Hippocampal formation (tissue), 2 donors: ENCODE measurements around the gene CARS2.
A peak's percentile ranks its signal among the peaks of the same experiment; 100 is the strongest.

Source experiments
- DNase-seq, 2 donors: peaks; one replicate each; lab custom pipeline; 2025; lab: John Stamatoyannopoulos, UW

Gene CARS2

DNA sequence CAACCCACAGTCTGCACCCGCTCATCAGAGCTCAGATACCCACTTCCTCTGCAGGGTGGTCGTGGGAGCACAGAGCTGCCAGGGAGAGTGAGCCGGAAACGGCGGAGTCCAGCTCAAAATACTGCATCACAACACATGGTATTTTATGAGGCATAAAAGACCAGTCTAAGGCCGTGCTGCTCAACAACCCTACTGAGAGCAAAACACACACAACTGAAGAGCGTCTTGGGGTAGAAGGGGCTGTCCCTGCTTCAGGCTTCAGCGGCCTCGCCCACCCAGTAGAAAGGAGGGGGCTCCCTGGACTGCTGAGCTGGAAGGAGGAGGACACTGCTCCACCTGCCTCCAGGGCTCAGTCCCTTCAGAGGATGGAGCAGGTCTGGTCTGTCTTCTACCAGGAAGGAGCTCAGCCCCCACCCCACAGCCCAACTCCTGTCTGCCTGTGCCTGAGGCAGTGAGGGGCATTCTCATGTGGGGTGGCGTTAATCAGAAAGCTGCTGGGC, 53.6 kb downstream of the CARS2 start:
- DNase-seq = no peak

- DNase-seq = no peak
Observed at GRCh38 chr13:110651726-110652230, 54.1 kb downstream of the CARS2 start.

DNA sequence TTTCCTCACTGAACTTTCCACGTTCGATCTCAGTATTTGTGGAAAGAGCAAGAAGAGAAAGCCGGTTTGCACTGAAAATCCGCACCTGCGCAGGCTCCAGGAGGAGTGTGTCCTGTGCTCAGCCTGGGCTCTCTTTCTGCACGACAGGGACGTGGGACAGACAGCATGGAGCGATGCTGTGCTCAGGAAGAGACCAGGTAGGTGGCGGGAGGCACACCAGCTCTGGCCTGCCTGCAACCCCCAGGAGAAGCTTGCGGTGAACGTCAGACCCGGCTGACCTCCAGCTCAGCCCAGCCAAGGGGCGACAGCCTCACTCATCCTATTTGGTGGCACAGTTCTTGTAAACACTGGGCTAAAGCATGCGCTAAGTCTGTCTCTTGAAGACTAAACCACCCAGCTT, 54.6 kb downstream of the CARS2 start:
- DNase-seq = no peak

- no peak for DNase-seq
Observed at GRCh38 chr13:110650436-110650835, 55.5 kb downstream of the CARS2 start.

- DNase-seq = no peak
Observed at GRCh38 chr13:110649551-110649950, 56.4 kb downstream of the CARS2 start.

- no peak for DNase-seq
Observed at GRCh38 chr13:110648848-110649421, 57.0 kb downstream of the CARS2 start.

GRCh38 chr13:110648146-110648819, 57.6 kb downstream of the CARS2 start:
- no peak for DNase-seq

- no peak for DNase-seq
Observed at GRCh38 chr13:110647365-110647737, 58.6 kb downstream of the CARS2 start.

DNA sequence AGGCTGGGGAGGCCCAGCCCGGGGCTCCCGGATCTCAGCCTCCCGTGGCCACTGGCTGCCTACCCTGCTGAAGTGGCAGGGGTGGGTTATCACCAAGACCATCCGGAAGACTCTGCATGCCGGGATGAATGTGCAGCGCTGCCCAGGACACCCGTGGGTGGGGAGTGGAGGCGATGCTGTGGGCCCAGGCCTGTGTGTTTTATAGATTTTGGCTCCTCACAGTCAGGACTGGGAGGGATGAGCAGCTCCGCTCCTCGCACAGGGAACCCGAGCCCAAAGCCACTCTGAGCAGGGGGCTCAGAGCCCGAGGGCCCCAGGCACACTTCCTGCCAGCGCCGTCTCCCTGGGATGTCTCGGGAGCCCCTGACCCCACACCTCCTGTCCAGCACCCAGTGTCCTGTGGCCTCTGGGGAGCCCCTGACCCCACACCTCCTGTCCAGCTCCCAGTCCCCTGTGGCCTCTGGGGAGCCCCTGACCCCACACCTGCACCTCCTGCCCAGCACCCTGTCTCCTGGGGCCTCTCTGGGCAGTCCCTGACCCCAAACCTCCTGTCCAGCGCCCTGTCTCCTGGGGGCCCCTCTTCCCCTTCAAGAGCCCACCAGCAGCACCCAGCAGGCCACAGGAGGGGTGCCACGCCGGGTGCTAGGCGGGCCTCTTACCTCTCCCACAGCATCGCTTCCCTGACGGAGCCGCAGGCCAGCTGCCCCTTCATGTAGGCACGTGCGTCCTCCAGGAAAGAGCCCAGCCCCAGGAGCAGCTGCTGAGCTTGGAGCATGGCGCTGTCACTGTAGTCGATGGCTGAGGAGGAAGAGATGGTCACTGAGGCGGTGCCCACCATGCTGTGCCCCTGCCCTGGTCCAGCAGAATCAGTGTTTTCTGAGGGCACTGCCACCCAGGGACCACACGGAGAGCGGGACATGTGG, 59.2 kb downstream of the CARS2 start:
- DNase-seq = no peak

DNA sequence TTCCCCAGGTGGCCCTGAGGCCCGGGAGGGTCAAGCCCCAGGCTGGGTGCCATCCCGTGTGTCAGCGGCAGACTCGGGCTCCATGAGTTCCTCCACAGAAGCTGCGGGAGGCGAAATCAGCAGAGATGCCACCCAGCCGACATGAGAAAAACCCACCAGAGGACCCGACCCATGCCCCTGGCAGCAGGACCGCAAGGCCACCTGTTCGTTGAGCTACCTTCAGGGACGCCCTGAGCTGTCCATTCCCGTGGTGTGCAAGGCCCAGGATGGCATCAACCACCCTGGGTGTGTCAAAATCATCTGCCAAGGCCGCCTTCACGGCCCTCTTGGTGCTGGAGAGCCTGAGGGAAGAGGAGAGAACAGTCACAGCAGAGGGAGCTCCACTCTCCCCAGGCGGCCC, 60.2 kb downstream of the CARS2 start:
- DNase-seq = no peak

GRCh38 chr13:110644892-110645521, 60.9 kb downstream of the CARS2 start:
- DNase-seq = peak; percentile 32 to 59

DNA sequence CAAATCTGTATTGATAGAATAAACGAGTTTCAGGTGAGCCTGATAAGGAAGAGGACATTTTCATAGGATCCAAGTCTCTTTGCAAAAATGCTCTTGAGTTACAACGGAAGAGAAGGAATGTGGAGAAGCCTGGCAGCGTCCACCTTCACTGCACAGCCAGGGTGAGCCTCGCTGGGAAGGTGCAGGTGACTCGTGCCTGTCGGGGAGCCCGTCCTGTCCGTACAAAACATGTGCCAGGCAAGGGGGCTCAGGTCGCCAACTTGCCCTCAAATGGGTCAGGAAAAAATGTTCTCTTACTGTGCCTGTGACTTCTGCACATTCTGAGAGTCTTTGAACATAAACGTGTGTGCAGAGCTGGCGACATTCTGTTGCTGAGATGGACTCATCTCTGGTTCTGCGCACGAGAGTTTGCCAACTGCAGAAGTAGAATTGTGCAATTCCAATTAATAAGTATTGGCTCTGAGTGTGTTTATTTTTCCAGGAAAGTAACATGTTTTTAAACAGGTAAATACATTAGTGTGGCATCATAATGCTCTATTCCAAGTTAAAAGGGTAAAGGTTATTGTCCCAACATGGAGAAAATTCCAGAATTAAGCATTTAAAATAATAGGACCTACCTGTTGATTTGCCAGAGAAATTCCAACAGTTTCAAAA, 62.0 kb downstream of the CARS2 start:
- DNase-seq = no peak

DNA sequence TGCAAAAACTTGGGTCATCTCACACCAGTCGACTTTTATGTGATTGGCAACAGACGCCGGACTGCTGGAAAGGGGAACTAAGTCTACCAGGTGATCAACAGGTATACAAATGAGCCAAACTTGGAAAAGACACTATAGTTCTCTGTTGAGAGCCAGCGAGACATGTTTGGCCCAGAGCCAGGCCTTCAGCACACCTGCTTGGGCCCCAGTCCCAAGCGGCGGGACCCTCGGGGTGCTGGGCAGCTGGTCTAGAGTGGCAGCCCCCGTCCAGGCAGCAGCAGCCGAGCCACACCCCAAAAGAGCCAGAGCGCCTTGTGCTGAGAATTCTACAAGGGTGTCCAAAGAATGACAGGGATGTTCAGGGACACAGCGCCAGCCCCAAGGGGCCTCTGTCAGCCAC, 62.6 kb downstream of the CARS2 start:
- no peak for DNase-seq

DNA sequence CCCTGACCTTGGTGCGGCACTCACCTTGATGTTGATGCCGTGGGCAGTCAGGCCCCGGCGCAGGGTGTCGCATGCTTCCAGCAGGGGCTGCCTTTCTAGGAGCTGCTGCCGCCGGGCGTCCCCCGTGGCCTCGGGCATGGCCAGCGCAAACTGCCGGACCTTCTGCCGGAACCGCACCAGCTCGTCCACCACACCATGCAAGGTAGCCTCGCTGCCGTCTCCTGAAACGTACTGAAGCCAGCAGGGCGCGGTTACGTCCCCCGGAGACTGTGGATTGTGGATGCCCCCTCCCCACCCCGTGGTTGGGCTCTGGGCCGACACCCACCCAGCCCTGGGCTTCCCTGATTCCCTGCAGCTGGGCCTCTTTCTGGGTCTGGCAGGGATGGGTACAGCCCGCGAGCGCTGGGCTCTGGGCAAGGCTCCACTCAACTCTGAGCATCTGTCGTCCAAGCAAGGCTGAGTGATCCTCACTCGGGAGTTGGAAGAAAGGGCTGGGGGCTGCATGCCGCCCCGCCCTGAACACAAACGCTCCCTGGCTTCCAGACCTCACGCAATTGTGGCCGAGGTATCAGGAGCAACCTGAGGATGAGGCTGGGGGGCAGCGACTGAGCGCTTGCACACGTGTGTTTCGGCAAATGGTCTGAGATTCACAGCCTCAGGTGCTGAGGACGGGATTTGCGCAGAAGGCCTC, 63.5 kb downstream of the CARS2 start:
- DNase-seq = no peak

DNA sequence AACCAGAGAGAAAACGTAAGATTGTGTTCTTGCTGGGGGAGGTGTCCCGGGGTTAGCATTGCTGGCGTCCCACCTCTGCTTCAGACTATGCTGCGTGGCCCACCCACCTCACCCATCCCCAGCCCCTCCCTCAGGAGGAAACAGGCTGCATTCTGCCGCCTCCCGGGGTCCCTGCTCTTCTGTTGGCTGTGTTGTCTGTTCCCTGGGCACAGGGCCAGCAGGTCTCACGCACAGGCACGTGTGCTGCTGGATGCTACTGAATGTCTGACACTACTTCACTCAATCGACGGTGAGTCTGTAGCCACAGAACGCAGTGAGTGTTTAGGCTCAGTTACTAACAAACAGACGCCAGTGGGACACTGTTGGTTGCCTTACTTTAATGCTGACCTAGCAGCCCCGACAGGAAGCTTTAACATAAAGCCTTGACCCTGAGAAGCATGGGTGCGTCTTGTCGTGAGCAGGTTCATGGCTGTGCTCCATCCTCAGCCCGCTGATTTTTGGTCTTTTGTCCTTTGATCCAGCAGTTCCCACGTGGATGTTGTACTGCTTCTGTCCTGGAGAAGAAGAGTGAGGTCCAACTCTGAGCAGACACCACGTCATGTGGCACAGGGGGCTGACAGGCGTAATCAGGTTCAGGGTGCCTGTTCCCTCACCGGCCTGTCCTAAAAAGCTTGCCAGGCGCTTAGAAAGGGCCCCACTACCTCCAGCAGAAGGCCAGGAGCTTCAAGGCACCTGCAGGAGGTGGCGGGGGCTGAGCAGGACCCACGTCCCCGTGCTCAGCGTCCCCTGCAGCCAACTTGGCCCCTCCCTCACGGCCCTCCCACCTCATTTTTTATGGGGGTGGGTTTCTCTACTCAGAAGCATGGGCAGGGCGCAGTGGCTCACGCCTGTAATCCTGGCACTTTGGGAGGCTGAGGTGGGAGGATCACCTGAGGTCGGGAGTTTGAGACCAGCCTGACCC, 64.6 kb downstream of the CARS2 start:
- DNase-seq = no peak

- DNase-seq = no peak
Observed at GRCh38 chr13:110640591-110641029, 65.3 kb downstream of the CARS2 start.

- no peak for DNase-seq
Observed at GRCh38 chr13:110639935-110640334, 66.0 kb downstream of the CARS2 start.

- no peak for DNase-seq
Observed at GRCh38 chr13:110638814-110639806, 66.8 kb downstream of the CARS2 start.
